H9 (cell line): Measurements from ENCODE around the gene ABCA13. TPM values are rescaled to one million over a fixed set of nuclear protein-coding genes. Genes with fewer than 3 reads are reported as not detected.

Source experiments
- DNase-seq: peaks from one replicate; pipeline ENCODE4 v3.0.0-alpha.2; 2017
- H2AFZ ChIP-seq: one replicate; pipeline ENCODE4 v1.6.1; 2013; ENCODE audit warnings: mild to moderate bottlenecking, low read length, control low read depth, moderate library complexity
- H2AK5ac ChIP-seq: 2 replicates; pipeline ENCODE4 v1.6.1; 2013; ENCODE audit warnings: low read length, control low read depth, mixed read lengths; ENCODE audit not compliant: insufficient read length
- H2BK120ac ChIP-seq: one replicate; pipeline ENCODE4 v1.6.1; 2013; ENCODE audit warnings: low read depth, mild to moderate bottlenecking, low read length, control low read depth, inconsistent platforms; ENCODE audit not compliant: poor library complexity, severe bottlenecking
- H2BK12ac ChIP-seq: 2 replicates; pipeline ENCODE4 v1.6.1; 2013; ENCODE audit warnings: low read length, control low read depth, mixed read lengths, low read depth; ENCODE audit not compliant: insufficient read length
- H2BK15ac ChIP-seq: 2 replicates; pipeline ENCODE4 v1.6.1; 2013; ENCODE audit warnings: low read depth, low read length, control low read depth
- H2BK20ac ChIP-seq: one replicate; pipeline ENCODE4 v1.6.1; 2013; ENCODE audit warnings: low read depth, mild to moderate bottlenecking, low read length, control low read depth, inconsistent platforms; ENCODE audit not compliant: poor library complexity, severe bottlenecking
- H2BK5ac ChIP-seq: 2 replicates; pipeline ENCODE4 v1.6.1; 2013; ENCODE audit warnings: low read length, control low read depth, mixed read lengths; ENCODE audit not compliant: insufficient read length
- H3K14ac ChIP-seq: 2 replicates; pipeline ENCODE4 v1.6.1; 2013; ENCODE audit warnings: low read length, control low read depth; ENCODE audit not compliant: insufficient read depth
- H3K18ac ChIP-seq: 2 replicates; pipeline ENCODE4 v1.6.1; 2013; ENCODE audit warnings: low read depth, mild to moderate bottlenecking, mixed read lengths, low read length, control low read depth; ENCODE audit not compliant: insufficient read length
- H3K23ac ChIP-seq: 2 replicates; pipeline ENCODE4 v1.6.1; 2013; ENCODE audit warnings: low read length, control low read depth, mixed read lengths, low read depth; ENCODE audit not compliant: insufficient read length
- H3K23me2 ChIP-seq: 2 replicates; pipeline ENCODE4 v1.6.1; 2013; ENCODE audit warnings: low read depth, mild to moderate bottlenecking, mixed read lengths, low read length, control low read depth; ENCODE audit not compliant: insufficient read length, poor library complexity, severe bottlenecking
- H3K27ac ChIP-seq: 2 replicates; pipeline ENCODE4 v1.5.1; 2013; ENCODE audit warnings: low read length, control low read depth, mixed read lengths, low read depth; ENCODE audit not compliant: insufficient read length
- H3K27me3 ChIP-seq: 2 replicates; pipeline ENCODE4 v1.6.1; 2013; ENCODE audit warnings: low read length, control low read depth, inconsistent platforms; ENCODE audit not compliant: insufficient read depth
- H3K4ac ChIP-seq: 2 replicates; pipeline ENCODE4 v1.6.1; 2013; ENCODE audit warnings: low read depth, mild to moderate bottlenecking, control low read depth, inconsistent platforms, low read length, moderate library complexity
- H3K4me1 ChIP-seq: 2 replicates; pipeline ENCODE4 v1.6.1; 2013; ENCODE audit warnings: low read length, control low read depth, inconsistent platforms; ENCODE audit not compliant: insufficient read depth
- H3K4me2 ChIP-seq: 2 replicates; pipeline ENCODE4 v1.6.1; 2013; ENCODE audit warnings: low read length, control low read depth, mixed read lengths; ENCODE audit not compliant: insufficient read length, insufficient read depth
- H3K56ac ChIP-seq: 2 replicates; pipeline ENCODE4 v1.6.1; 2013; ENCODE audit warnings: low read depth, mild to moderate bottlenecking, mixed read lengths, low read length, control low read depth; ENCODE audit not compliant: insufficient read length
- H3K79me1 ChIP-seq: 2 replicates; pipeline ENCODE4 v1.6.1; 2013; ENCODE audit warnings: low read depth, mild to moderate bottlenecking, moderate library complexity, low read length, control low read depth, inconsistent platforms; ENCODE audit not compliant: insufficient read depth, poor library complexity, severe bottlenecking
- H3K79me2 ChIP-seq: 2 replicates; pipeline ENCODE4 v1.6.1; 2013; ENCODE audit warnings: low read length, control low read depth, inconsistent platforms; ENCODE audit not compliant: insufficient read depth
- H3K9ac ChIP-seq: 2 replicates; pipeline ENCODE4 v1.6.1; 2013; ENCODE audit warnings: low read length, control low read depth, mixed read lengths; ENCODE audit not compliant: insufficient read length; ENCODE audit errors: extremely low read depth
- H3K9me3 ChIP-seq: one replicate; pipeline ENCODE4 v1.6.1; 2013; ENCODE audit warnings: low read depth, low read length, inconsistent platforms; ENCODE audit not compliant: control insufficient read depth
- H3T11ph ChIP-seq: one replicate; pipeline ENCODE4 v1.6.1; 2013; ENCODE audit warnings: mild to moderate bottlenecking, low read length, control low read depth, inconsistent platforms
- H4K20me1 ChIP-seq: one replicate; pipeline ENCODE4 v1.6.1; 2013; ENCODE audit not compliant: control insufficient read depth, insufficient read length, insufficient read depth
- H4K5ac ChIP-seq: 2 replicates; pipeline ENCODE4 v1.6.1; 2013; ENCODE audit warnings: low read depth, mild to moderate bottlenecking, mixed read lengths, low read length, control low read depth; ENCODE audit not compliant: insufficient read length
- H4K8ac ChIP-seq: replicated peaks from 2 replicates; pipeline ENCODE4 v1.6.1; 2013; ENCODE audit warnings: low read length, control low read depth, mixed read lengths, low read depth; ENCODE audit not compliant: insufficient read length
- H4K91ac ChIP-seq: 2 replicates; pipeline ENCODE4 v1.6.1; 2013; ENCODE audit warnings: low read depth, mild to moderate bottlenecking, moderate library complexity, mixed read lengths, low read length, control low read depth; ENCODE audit not compliant: insufficient read length
- H3K27ac Mint-ChIP-seq, 3 experiments: 2 replicates in 2 of 3; 3 replicates in 1 of 3; pipeline ENCODE4 v1.8.0; 2020 to 2021; ENCODE audit warnings: mixed read lengths in 3 of 3, mild to moderate bottlenecking in 1 of 3, moderate library complexity in 1 of 3
- H3K27me3 Mint-ChIP-seq: 2 replicates; pipeline ENCODE4 v1.8.0; 2021; ENCODE audit warnings: low read depth, mild to moderate bottlenecking, moderate library complexity, mixed read lengths
- H3K36me3 Mint-ChIP-seq, 3 experiments: 2 replicates in 2 of 3; 3 replicates in 1 of 3; pipeline ENCODE4 v1.8.0; 2020 to 2021; ENCODE audit warnings: low read depth in 3 of 3, mixed read lengths in 3 of 3; ENCODE audit not compliant: insufficient read depth in 1 of 3
- H3K4me1 Mint-ChIP-seq, 2 experiments: 2 replicates each; pipeline ENCODE4 v1.8.0; 2020; ENCODE audit warnings: mixed read lengths in 2 of 2
- H3K4me3 Mint-ChIP-seq, 2 experiments: 2 replicates in 1 of 2; 3 replicates in 1 of 2; pipeline ENCODE4 v1.8.0; 2020 to 2021; ENCODE audit warnings: mild to moderate bottlenecking in 2 of 2, mixed read lengths in 2 of 2, moderate library complexity in 1 of 2
- H3K9me3 Mint-ChIP-seq, 2 experiments: 2 replicates in 1 of 2; 3 replicates in 1 of 2; pipeline ENCODE4 v1.8.0; 2020; ENCODE audit warnings: mild to moderate bottlenecking in 2 of 2, mixed read lengths in 2 of 2, moderate library complexity in 1 of 2
- CTCF ChIP-seq: fragments of 200-600 bp; sonication (generic); conservative IDR thresholded peaks from 3 replicates; pipeline ENCODE4 v1.8.0; 2021; ENCODE audit warnings: antibody characterized with exemption, mild to moderate bottlenecking
- WGBS: extraction: QIAGEN DNeasy Blood & Tissue Kit; methylation state at CpG from one replicate; pipeline ENCODE4 v1.1.7; 2013; ENCODE audit warnings: missing lambda C conversion rate, low lambda C conversion rate, mixed read lengths; ENCODE audit not compliant: insufficient read length; ENCODE audit errors: extremely low coverage; 5-methylcytosine and 5-hydroxymethylcytosine counted together
- total RNA-seq: library from RNA; stranded (reverse); gene quantifications from 2 replicates; pipeline ENCODE4 v1.2.1, GENCODE V29; 2021

Gene ABCA13
- total RNA-seq, 1 experiment from 2014 or later: 0.11 TPM

- no peak for TF ChIP-seq CTCF
- H3K27ac Mint-ChIP-seq: no peak overlapping the region; a peak in 1 of 7 replicates
- H3K4me1 ChIP-seq: 0 out of 2 replicates have a peak, but pooled peaks cover 2% of the 10 kb centered on the region
- no peak overlapping the region for H3K18ac ChIP-seq
- H3K79me1 ChIP-seq: no peaks in the 10 kb centered on the region
- DNase-seq: no peak
- no peak overlapping the region for H3K14ac ChIP-seq
- H2AFZ ChIP-seq: no peak overlapping the region
- H4K91ac ChIP-seq: no peak overlapping the region
- H2BK15ac ChIP-seq: no peak overlapping the region
- H2BK120ac ChIP-seq: no peak overlapping the region
- H3K79me2 ChIP-seq: no peaks in the 10 kb centered on the region; the same call in 1 of the 2 replicates
- H3K9me3 ChIP-seq: no peaks in the 10 kb centered on the region
- no peaks in the 10 kb centered on the region for H3K27me3 Mint-ChIP-seq
- H3K56ac ChIP-seq: no peak overlapping the region
- H3K23me2 ChIP-seq: no peaks in the 10 kb centered on the region
- H3K36me3 Mint-ChIP-seq: no peaks in the 10 kb centered on the region
- no peaks in the 10 kb centered on the region for H4K20me1 ChIP-seq
- no CpG with 5 or more reads among the region's 4 CpGs for WGBS
- H3K4ac ChIP-seq: no peak overlapping the region
- H3K4me2 ChIP-seq: no peak overlapping the region
- no peak overlapping the region for H3T11ph ChIP-seq
- H3K23ac ChIP-seq: no peak overlapping the region
- no peak overlapping the region for H3K4me3 Mint-ChIP-seq
- no peak overlapping the region for H4K5ac ChIP-seq
- H2BK12ac ChIP-seq: no peak overlapping the region
- H3K27ac ChIP-seq: no peak overlapping the region
- H3K27me3 ChIP-seq: no peaks in the 10 kb centered on the region
- H3K9me3 Mint-ChIP-seq: peaks cover 0 to 2% of the 10 kb centered on the region in 2 experiments; a peak in 1 of 5 replicates
- no peak overlapping the region for H4K8ac ChIP-seq
- no peak overlapping the region for H2AK5ac ChIP-seq
- no peak overlapping the region for H3K9ac ChIP-seq
- peaks cover 3 to 7% of the 10 kb centered on the region in 2 experiments for H3K4me1 Mint-ChIP-seq
- H2BK20ac ChIP-seq: no peak overlapping the region
- H2BK5ac ChIP-seq: no peak overlapping the region
Observed at GRCh38 chr7:48665353-48666135, 494.3 kb downstream of the ABCA13 start.
